ENCODE measurements around the gene BMPR1B. TPM values are rescaled to one million over a fixed set of nuclear protein-coding genes. Genes with fewer than 3 reads are reported as not detected.

BMPR1B gene
- total RNA-seq, 1 donor, result 13.5 TPM

DNA sequence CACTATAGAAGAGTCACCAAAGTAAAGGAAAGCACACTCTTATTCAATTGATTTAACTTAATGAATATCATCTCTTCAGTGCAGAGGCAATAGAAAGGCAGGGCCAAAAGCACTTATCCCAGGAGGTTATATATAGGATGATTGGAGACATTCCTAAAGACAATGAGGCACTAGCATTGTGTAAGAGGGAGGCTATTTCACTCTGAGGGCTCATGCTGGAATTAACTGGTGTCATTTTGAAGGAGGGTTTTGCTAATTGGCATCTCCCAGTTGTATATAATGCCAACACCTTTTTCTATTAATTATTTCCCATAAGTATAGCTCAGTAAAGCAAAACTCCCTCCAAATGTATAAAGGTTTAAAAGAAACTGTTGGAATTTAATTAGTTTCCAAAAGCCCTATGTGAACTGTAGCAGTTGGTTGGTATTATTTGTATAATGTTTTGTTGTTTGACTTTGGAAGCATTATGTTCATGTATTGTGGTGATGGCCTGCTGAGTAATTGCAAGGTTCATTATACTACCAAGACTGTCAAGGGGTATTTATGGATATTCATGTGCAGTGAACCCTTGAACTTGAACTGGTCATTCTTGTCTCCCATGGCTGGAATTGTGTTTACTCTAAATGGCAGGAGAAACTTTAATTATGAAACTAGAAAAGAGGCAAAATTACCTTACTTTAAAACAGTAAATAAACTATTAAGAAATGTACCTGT is 270.3 kb downstream of the BMPR1B start:
- TF ChIP-seq, protein P1, sequence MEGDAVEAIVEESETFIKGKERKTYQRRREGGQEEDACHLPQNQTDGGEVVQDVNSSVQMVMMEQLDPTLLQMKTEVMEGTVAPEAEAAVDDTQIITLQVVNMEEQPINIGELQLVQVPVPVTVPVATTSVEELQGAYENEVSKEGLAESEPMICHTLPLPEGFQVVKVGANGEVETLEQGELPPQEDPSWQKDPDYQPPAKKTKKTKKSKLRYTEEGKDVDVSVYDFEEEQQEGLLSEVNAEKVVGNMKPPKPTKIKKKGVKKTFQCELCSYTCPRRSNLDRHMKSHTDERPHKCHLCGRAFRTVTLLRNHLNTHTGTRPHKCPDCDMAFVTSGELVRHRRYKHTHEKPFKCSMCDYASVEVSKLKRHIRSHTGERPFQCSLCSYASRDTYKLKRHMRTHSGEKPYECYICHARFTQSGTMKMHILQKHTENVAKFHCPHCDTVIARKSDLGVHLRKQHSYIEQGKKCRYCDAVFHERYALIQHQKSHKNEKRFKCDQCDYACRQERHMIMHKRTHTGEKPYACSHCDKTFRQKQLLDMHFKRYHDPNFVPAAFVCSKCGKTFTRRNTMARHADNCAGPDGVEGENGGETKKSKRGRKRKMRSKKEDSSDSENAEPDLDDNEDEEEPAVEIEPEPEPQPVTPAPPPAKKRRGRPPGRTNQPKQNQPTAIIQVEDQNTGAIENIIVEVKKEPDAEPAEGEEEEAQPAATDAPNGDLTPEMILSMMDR (IDR thresholded peaks at IDR 0.05; ENCODE audit: insufficient read depth, low read length), result no peak
- H3K4me3 ChIP-seq (ENCODE audit: low read depth, low read length), result no peak overlapping the region
- DNase-seq (ENCODE audit: low read depth), result no peak

DNA sequence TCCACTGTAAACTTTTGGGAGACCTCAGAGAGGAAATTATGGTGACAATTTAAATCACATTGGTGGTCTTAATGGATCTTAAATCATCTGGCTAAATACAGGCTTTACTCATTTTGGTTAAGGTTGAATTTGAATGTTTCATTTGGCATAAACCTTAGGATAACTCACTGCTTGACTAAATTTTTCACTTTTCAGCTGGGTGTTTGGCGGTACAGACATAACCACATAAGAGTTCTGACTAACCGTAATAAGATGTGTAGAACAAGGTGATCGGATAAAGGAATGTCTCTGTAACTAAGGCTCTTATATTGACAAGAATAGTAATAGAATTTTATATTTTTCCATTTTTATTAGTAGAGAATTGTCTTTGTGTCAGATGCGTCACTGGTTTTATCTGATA is 281.0 kb downstream of the BMPR1B start:
- TF ChIP-seq, protein P1 (IDR thresholded peaks at IDR 0.05; ENCODE audit: insufficient read depth, low read length), result no peak
- DNase-seq (ENCODE audit: low read depth), result no peak
- H3K4me3 ChIP-seq (ENCODE audit: low read depth, low read length), result no peak overlapping the region

GRCh38 chr4:95044324-95044837 is 286.6 kb downstream of the BMPR1B start:
- H3K4me3 ChIP-seq (ENCODE audit: low read depth, low read length), result no peak overlapping the region
- TF ChIP-seq, protein P1 (IDR thresholded peaks at IDR 0.05; ENCODE audit: insufficient read depth, low read length), result no peak
- no peak for DNase-seq (ENCODE audit: low read depth)

GRCh38 chr4:95045429-95045828 is 287.7 kb downstream of the BMPR1B start:
- H3K4me3 ChIP-seq (ENCODE audit: low read depth, low read length), result no peak overlapping the region
- TF ChIP-seq, protein P1 (IDR thresholded peaks at IDR 0.05; ENCODE audit: insufficient read depth, low read length), result no peak
- peak; percentile 7 for DNase-seq (ENCODE audit: low read depth)

DNA sequence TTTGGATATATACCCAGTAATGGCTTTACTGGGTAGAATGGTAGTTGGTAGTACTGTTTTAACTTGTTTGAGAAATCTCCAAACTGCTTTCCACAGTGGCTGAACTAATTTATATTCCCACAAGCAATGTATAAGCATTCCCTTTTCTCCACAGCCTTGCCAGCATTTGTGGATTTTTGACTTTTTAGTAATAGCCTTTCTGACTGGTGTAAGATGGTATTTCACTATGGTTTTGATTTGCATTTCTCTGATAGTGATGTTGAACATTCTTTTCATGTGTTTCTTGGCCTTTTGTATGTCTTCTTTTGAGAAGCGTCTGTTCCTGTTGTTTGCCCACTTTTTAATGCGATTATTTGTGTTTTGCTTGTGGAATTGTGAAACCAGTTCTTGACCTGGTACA is 290.5 kb downstream of the BMPR1B start:
- no peak overlapping the region for H3K4me3 ChIP-seq (ENCODE audit: low read depth, low read length)
- TF ChIP-seq, protein P1 (IDR thresholded peaks at IDR 0.05; ENCODE audit: insufficient read depth, low read length), result no peak
- DNase-seq (ENCODE audit: low read depth), result no peak

GRCh38 chr4:95049551-95050233 is 291.9 kb downstream of the BMPR1B start:
- TF ChIP-seq, protein P1 (IDR thresholded peaks at IDR 0.05; ENCODE audit: insufficient read depth, low read length), result no peak
- no peak overlapping the region for H3K4me3 ChIP-seq (ENCODE audit: low read depth, low read length)
- DNase-seq (ENCODE audit: low read depth), result peak; percentile 64
